ENCODE data around the gene DAPP1.

Gene DAPP1

GRCh38 chr4:99860521-99860920 is 43.9 kb downstream of the DAPP1 start:
- no peak for DNase-seq (ENCODE audit: low read depth)
- H3K4me3 ChIP-seq (ENCODE audit: low read length) = no peak overlapping the region
- TF ChIP-seq CTCF (conservative IDR thresholded peaks at IDR 0.05; ENCODE audit: low read length) = no peak

- H3K4me3 ChIP-seq (ENCODE audit: low read length) = no peak overlapping the region
- DNase-seq (ENCODE audit: low read depth) = no peak
Measured at GRCh38 chr4:99861120-99861905, 44.7 kb downstream of the DAPP1 start.

GRCh38 chr4:99863804-99864203 is 47.2 kb downstream of the DAPP1 start:
- peak; percentile 7 for DNase-seq (ENCODE audit: low read depth)
- TF ChIP-seq CTCF (conservative IDR thresholded peaks at IDR 0.05; ENCODE audit: low read length) = no peak
- no peak overlapping the region for H3K4me3 ChIP-seq (ENCODE audit: low read length)

More at GRCh38 chr4:99861120-99861905, 44.7 kb downstream of the DAPP1 start:
- no peak for TF ChIP-seq CTCF (conservative IDR thresholded peaks at IDR 0.05; ENCODE audit: low read length)

- no peak for TF ChIP-seq CTCF (conservative IDR thresholded peaks at IDR 0.05; ENCODE audit: low read length)
- peak; percentile 83 for DNase-seq (ENCODE audit: low read depth)
- H3K4me3 ChIP-seq (ENCODE audit: low read length) = no peak overlapping the region
Measured at GRCh38 chr4:99868126-99868596, 51.5 kb downstream of the DAPP1 start.

- no peak for DNase-seq (ENCODE audit: low read depth)
- TF ChIP-seq CTCF (conservative IDR thresholded peaks at IDR 0.05; ENCODE audit: low read length) = no peak
- H3K4me3 ChIP-seq (ENCODE audit: low read length) = no peak overlapping the region
Measured at GRCh38 chr4:99872570-99872969, 55.9 kb downstream of the DAPP1 start.

GRCh38 chr4:99875071-99875470 is 58.4 kb downstream of the DAPP1 start:
- peak; percentile 4 for DNase-seq (ENCODE audit: low read depth)
- H3K4me3 ChIP-seq (ENCODE audit: low read length) = no peak overlapping the region
- no peak for TF ChIP-seq CTCF (conservative IDR thresholded peaks at IDR 0.05; ENCODE audit: low read length)

GRCh38 chr4:99876946-99877345 is 60.3 kb downstream of the DAPP1 start:
- DNase-seq (ENCODE audit: low read depth) = no peak
- TF ChIP-seq CTCF (conservative IDR thresholded peaks at IDR 0.05; ENCODE audit: low read length) = no peak

More at GRCh38 chr4:99876946-99877345, 60.3 kb downstream of the DAPP1 start:
- no peak overlapping the region for H3K4me3 ChIP-seq (ENCODE audit: low read length)
